Muscle layer of duodenum (tissue), 2 donors: ENCODE results near the gene SHROOM2.

ENCODE experiments used
- H3K27ac ChIP-seq: one replicate; pipeline ENCODE4 v1.7.0; 2013; ENCODE audit warnings: mild to moderate bottlenecking, low read length
- H3K27me3 ChIP-seq: one replicate; pipeline ENCODE4 v1.7.0; 2013; ENCODE audit warnings: low read depth, mild to moderate bottlenecking, control low read depth, low read length
- H3K36me3 ChIP-seq, 2 donors: one replicate each; pipeline ENCODE4 v1.7.0; 2013; ENCODE audit warnings: low read length in 2 of 2, control low read depth in 1 of 2, mild to moderate bottlenecking in 1 of 2; ENCODE audit not compliant: insufficient read depth in 2 of 2, control insufficient read depth in 1 of 2
- H3K4me1 ChIP-seq, 2 donors: one replicate each; pipeline ENCODE4 v1.7.0; 2013; ENCODE audit warnings: low read length in 2 of 2, mild to moderate bottlenecking in 2 of 2, control low read depth in 1 of 2, moderate library complexity in 1 of 2; ENCODE audit not compliant: insufficient read depth in 2 of 2, control insufficient read depth in 1 of 2
- H3K4me3 ChIP-seq, 2 donors: one replicate each; pipeline ENCODE4 v1.7.0; 2013; ENCODE audit warnings: low read length in 2 of 2, low read depth in 1 of 2, mild to moderate bottlenecking in 1 of 2
- H3K9me3 ChIP-seq, 2 donors: one replicate each; pipeline ENCODE4 v1.7.0; 2013; ENCODE audit warnings: low read length in 2 of 2, control low read depth in 1 of 2, mild to moderate bottlenecking in 1 of 2; ENCODE audit not compliant: control insufficient read depth in 1 of 2
- donor health status: healthy.

The SHROOM2 gene

DNA sequence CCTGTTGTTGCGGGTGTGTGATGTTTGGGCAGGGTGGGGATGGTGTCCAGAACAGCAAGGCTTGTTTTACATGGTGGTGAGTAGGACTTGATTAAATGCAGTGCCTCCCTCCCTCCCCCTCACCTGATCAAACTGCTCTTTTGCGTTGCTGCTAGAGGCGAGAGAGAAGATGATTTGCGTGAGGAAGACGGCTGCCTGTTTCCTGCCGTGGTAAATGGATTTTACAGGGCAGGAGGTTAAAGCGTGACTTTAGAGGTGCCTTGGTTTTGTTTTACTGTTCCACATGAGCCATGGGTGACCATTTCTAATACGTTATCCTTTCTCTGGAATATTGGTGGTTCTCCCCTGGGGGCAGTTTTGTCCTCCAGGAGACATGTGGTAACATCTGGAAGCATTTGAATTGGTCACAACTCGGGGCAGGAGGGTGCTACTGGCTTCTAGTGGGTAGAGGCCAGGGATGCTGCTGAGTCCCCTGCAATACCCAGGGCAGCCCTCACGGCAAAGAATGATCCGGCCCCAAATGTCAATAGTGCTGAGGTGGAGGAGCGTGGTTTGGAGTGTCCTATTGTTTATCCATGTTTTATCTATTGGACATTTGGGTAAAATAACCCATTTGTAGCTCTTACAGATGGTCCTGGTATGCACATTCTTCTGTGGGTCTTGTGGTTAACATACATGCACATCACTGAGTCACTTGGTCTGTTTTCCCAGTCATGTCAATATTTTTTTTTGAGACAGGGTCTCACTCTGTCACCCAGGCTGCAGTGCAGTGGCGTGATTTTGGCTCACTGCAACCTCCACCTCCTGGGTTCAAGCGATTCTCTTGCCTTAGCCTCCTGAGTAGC is 73.7 kb downstream of the SHROOM2 start:
- Histone ChIP-seq H3K9me3 (no peaks in the 10 kb centered on the region), H3K27ac (no peak overlapping the region), H3K27me3 (no peaks in the 10 kb centered on the region), H3K4me3 (no peak overlapping the region), H3K36me3 (no peaks in the 10 kb centered on the region), H3K4me1 (no peaks in the 10 kb centered on the region)

DNA sequence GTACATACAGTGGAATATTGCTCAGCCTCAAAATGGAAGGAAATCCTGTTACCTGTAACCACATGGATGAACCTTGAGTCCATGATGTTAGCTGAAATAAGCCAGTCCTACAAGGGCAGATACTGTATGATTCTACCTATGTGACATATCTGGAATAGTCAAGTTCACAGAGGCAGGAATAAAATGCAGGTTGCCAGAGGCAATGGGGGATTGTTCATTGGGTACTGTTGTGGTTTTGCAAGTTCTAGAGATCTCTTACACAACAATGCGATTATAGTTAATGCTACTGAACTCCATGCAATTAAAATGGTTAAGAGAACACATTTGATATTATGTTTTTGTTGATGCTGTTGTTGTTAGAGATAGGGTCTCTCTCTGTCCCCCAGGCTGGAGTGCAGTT is 74.6 kb downstream of the SHROOM2 start:
- no peaks in the 10 kb centered on the region for H3K27me3 ChIP-seq
- H3K4me1 ChIP-seq: no peaks in the 10 kb centered on the region
- H3K4me3 ChIP-seq: no peak overlapping the region
- H3K27ac ChIP-seq: no peak overlapping the region
- no peaks in the 10 kb centered on the region for H3K36me3 ChIP-seq
- H3K9me3 ChIP-seq: no peaks in the 10 kb centered on the region

DNA sequence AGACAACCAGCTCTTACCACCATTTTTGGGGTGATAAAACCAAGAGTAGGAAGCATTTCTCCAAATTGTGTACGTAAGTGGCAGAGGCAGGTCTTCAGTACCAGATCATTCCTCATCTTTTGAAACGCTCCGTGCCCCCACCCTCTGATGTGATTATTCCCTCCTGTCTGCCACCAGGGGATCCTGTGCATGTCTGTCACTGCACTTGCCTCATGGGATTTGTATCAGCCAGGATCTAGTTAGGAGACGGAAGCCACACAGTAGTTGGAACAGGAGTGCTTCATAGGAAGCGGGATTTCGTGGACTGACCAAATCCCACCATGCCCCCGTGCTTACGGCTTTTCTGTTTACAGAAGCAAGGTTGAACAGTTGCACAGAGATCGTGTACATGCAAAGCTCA is 75.5 kb downstream of the SHROOM2 start:
- Histone ChIP-seq H3K9me3 (no peaks in the 10 kb centered on the region), H3K36me3 (no peaks in the 10 kb centered on the region), H3K27ac (no peak overlapping the region), H3K4me3 (no peak overlapping the region), H3K27me3 (no peaks in the 10 kb centered on the region), H3K4me1 (no peaks in the 10 kb centered on the region)

DNA sequence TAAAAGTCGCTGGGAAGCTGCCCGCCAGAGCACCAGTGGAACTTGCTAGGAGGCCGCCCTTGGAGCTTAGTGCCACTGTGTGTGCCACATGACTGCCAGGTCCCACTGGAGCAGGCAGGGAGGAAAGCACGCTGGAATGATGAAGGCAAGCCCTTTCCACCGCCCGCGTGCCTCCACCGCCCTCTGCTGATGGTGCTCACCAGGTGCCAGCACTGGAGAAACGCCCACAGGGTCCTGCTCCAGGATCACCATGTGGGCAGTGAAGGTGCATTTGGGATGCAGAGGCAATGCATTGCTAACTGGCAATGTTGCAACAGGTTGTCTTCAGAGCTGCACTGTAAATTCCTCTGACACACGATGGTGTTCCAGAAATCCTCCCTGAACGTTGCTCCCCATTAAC is 76.3 kb downstream of the SHROOM2 start:
- no peaks in the 10 kb centered on the region for H3K4me1 ChIP-seq
- H3K27me3 ChIP-seq: no peaks in the 10 kb centered on the region
- no peaks in the 10 kb centered on the region for H3K36me3 ChIP-seq
- H3K27ac ChIP-seq: no peak overlapping the region
- no peaks in the 10 kb centered on the region for H3K9me3 ChIP-seq
- no peak overlapping the region for H3K4me3 ChIP-seq

DNA sequence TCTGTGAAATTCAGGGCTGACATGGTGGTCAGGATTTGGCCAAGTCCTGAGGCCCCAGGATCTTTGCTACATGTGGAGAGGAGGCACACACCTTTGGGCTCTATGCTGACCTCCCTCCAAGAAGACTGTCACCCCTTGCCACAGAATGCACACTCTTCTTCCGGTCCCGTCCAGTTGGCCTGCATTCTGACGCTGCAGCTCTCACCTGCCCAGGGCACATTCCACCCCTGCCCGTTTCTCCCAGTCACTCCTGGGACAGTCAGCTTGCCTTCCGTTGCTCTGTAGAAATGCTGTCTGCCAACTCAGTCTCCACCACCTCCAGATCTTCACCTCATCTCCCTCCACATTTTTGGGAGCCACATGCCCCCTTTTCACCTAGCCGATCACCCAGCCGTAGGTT is 76.7 kb downstream of the SHROOM2 start:
- Histone ChIP-seq H3K27me3 (no peaks in the 10 kb centered on the region), H3K27ac (no peak overlapping the region), H3K9me3 (no peaks in the 10 kb centered on the region), H3K36me3 (no peaks in the 10 kb centered on the region), H3K4me1 (no peaks in the 10 kb centered on the region), H3K4me3 (no peak overlapping the region)

DNA sequence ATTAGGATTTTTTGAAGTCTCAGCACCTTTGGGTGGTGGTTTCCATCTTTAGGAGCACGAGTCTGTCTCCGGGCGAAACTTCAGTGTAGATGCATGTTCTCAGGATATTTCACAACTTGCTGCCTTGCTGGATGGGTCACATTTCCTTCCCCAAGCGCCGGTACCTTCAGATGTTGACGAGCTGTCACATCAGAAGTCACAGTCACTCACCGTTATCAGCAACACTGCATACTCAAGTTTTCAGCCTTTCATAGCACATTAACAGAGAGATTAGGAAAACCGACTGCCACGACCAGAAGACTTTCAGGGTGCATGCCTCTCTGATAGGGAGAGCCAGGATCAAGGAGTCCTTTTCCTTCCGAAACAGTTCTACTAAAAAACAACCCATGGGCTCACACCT is 77.8 kb downstream of the SHROOM2 start:
- no peaks in the 10 kb centered on the region for H3K9me3 ChIP-seq
- H3K4me1 ChIP-seq: no peaks in the 10 kb centered on the region
- H3K27ac ChIP-seq: no peak overlapping the region
- no peaks in the 10 kb centered on the region for H3K36me3 ChIP-seq
- no peak overlapping the region for H3K4me3 ChIP-seq
- no peaks in the 10 kb centered on the region for H3K27me3 ChIP-seq

DNA sequence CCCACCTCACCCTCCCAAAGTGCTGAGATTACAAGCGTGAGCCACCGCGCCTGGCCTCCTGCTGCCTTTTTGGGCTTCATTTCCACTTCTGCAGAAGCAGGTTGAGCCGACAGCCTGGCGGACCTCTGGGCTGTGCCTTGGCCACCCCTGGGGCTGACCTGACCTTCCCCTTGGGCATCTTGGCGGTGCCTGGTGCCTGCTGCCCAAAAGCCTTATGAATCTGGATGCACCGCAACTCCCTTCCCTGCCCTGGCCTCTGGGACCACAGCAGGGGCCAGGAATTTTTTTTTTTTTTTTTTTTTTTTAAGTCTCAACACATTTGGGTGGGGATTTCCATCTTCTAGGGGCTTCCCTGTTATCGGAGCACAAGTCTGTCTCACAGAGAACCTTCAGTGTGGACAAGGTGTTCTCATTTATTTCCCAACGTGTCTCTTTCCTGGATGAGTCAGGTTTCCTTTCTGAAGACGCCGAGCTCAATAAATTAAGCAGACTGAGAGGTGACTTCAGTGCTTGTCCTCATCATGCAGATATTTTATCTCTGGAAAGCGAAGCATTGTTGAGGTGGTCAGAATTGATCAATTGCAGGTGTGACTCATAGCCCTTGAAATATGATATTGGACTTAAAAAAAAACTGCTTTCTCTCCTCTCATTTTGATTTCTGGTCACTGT is 79.7 kb downstream of the SHROOM2 start:
- H3K27ac ChIP-seq: no peak overlapping the region
- no peaks in the 10 kb centered on the region for H3K27me3 ChIP-seq
- no peaks in the 10 kb centered on the region for H3K9me3 ChIP-seq
- H3K4me1 ChIP-seq: no peaks in the 10 kb centered on the region
- no peaks in the 10 kb centered on the region for H3K36me3 ChIP-seq
- H3K4me3 ChIP-seq: no peak overlapping the region

DNA sequence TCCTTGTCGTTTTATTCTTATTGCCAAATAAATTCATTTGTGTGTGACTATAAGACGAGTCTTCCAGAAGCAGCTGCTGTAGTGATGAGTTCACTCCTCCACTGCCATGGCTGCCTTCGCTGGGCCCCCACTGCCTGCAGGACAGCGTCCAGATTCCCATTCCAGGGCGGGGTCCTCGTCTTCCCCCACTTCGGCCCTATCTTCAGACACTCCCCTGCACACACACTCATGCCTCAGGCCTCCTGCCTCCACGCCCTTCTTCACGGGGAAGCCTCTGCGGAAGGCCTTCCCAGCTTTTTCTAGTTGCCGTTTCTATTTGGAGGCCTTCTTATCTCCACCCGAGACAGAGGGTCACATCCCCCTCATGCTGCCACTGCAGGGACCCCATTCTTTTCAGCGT is 80.4 kb downstream of the SHROOM2 start:
- Histone ChIP-seq H3K36me3 (no peaks in the 10 kb centered on the region), H3K9me3 (no peaks in the 10 kb centered on the region), H3K27me3 (no peaks in the 10 kb centered on the region), H3K4me3 (no peak overlapping the region), H3K4me1 (no peaks in the 10 kb centered on the region), H3K27ac (no peak overlapping the region)

DNA sequence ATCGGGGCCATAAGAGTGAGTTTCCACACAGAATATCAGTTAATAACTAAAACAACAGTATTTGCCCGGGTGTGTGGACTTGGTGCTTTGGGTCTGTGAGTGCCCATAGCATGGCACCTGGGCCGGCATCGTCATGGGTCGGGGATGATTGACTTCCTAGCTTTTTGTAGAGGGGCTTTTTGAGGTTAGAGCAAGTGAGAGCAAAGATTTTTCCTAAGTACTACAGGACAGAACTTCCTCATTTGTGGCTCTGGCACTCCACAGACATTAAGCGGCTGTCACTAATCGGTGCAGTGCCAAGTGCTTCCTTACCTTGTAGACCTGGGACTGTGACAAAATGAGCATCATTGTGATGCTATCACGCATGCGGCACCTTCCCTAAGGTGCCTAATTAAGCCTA is 81.0 kb downstream of the SHROOM2 start:
- H3K4me3 ChIP-seq: no peak overlapping the region
- H3K4me1 ChIP-seq: no peaks in the 10 kb centered on the region
- no peaks in the 10 kb centered on the region for H3K36me3 ChIP-seq
- H3K9me3 ChIP-seq: no peaks in the 10 kb centered on the region
- H3K27ac ChIP-seq: no peak overlapping the region
- no peaks in the 10 kb centered on the region for H3K27me3 ChIP-seq

DNA sequence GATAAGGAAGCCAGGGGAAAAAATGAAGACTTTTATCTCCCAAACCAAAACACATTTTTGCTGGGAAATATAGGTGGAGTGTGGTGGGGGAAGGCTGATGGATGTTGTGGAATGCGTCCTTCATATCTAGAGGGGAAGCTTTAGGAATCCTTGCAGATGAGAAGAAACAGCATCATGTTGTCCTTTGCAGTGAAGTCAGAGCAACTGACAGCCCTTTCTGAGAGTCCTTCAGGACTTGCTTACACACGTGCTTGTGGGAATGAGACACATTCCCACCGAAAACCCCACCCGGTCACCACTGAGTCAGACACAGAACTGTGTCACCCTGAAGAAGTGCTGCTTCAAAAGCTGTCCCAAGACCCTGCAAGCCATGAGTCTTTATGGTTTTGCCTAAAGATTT is 81.5 kb downstream of the SHROOM2 start:
- H3K36me3 ChIP-seq: no peaks in the 10 kb centered on the region
- no peak overlapping the region for H3K27ac ChIP-seq
- no peaks in the 10 kb centered on the region for H3K9me3 ChIP-seq
- H3K4me1 ChIP-seq: no peaks in the 10 kb centered on the region
- no peaks in the 10 kb centered on the region for H3K27me3 ChIP-seq
- H3K4me3 ChIP-seq: no peak overlapping the region

DNA sequence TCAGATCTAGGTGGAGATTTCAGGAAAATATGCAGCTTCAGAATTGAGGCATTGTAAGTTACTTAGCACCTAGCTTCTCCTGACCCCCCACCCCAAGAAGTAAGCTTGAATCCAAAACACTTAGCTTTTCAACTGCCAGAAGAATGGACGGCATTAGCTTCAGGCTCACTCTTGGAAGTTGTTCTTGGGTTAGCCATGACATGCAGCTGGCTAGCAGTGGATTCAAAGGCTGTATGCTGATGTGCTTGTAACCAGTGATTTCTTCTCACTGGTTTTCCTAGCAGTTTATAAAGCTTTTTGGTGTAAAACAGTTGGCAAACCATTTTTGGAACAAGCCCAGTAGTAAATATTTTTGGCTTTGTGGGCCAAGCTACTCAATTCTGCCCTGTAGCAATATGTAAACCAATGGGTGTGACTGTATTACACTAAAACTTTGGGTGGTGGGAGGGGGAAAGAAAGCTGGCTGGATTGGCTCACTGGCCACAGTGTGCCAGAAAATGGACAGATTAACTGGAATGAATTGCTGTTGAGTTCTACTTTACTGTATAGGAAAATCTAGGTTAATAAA is 85.6 kb downstream of the SHROOM2 start:
- H3K4me1 ChIP-seq: no peaks in the 10 kb centered on the region
- no peaks in the 10 kb centered on the region for H3K9me3 ChIP-seq
- H3K36me3 ChIP-seq: no peaks in the 10 kb centered on the region
- H3K27ac ChIP-seq: no peak overlapping the region
- H3K4me3 ChIP-seq: no peak overlapping the region
- no peaks in the 10 kb centered on the region for H3K27me3 ChIP-seq
